Thyroid gland (tissue), 4 donors: ENCODE measurements around the gene GRIK4. TPM values are rescaled to one million over a fixed set of nuclear protein-coding genes. Genes with fewer than 3 reads are reported as not detected.

Source experiments
- DNase-seq, 2 donors: peaks; one replicate each; pipeline ENCODE4 v3.0.0-alpha.2; 2019
- H3K27ac ChIP-seq, 3 donors: fragments of 200-600 bp; sonication (generic); 1 replicate in 2 of 3; 2 replicates in 1 of 3; pipeline ENCODE4 v1.5.1; 2016 to 2019; ENCODE audit warnings: mild to moderate bottlenecking in 1 of 3, moderate library complexity in 1 of 3
- H3K27me3 ChIP-seq: fragments of 200-600 bp; sonication (generic); one replicate; pipeline ENCODE4 v1.5.1; 2019
- H3K36me3 ChIP-seq, 2 donors: fragments of 200-600 bp; sonication (generic); one replicate each; pipeline ENCODE4 v1.5.1; 2016 to 2019
- H3K4me1 ChIP-seq, 2 donors: fragments of 200-600 bp; sonication (generic); one replicate each; pipeline ENCODE4 v1.5.1; 2017 to 2019
- H3K4me3 ChIP-seq, 3 donors: fragments of 200-600 bp; sonication (generic); replicated peaks in 1 of 3; 1 replicate in 2 of 3; 2 replicates in 1 of 3; pipeline ENCODE4 v1.5.1; 2016; ENCODE audit warnings: mild to moderate bottlenecking in 1 of 3
- H3K9me3 ChIP-seq: fragments of 200-600 bp; sonication (generic); one replicate; pipeline ENCODE4 v1.5.1; 2017
- CTCF ChIP-seq, 6 experiments: fragments of 200-600 bp in 3 of 6; fragments of 450-650 bp in 3 of 6; sonication (generic) in 3 of 6; IDR thresholded peaks; one replicate each; pipeline ENCODE4 v1.5.1; 2016 to 2019; ENCODE audit warnings: antibody characterized with exemption in 6 of 6, mild to moderate bottlenecking in 2 of 6, inconsistent platforms in 1 of 6, moderate library complexity in 1 of 6
- POLR2A ChIP-seq, 2 donors: fragments of 450-650 bp; IDR thresholded peaks; one replicate each; pipeline ENCODE4 v1.6.1; 2017; ENCODE audit warnings: antibody characterized with exemption in 2 of 2, mild to moderate bottlenecking in 2 of 2, moderate library complexity in 1 of 2
- whole genome bisulfite sequencing, 2 donors: methylation state at CpG; one replicate each; pipeline ENCODE4 v1.1.5; 2017; 5-methylcytosine and 5-hydroxymethylcytosine counted together
- intact Hi-C: fragments of 100-400 bp; cut with DNase I; formaldehyde crosslinking; loops from one replicate; pipeline ENCODE4 v1.15.1; 2023
- total RNA-seq, 4 donors: library from RNA; depleted of rRNA; stranded (reverse); fragments of >200 nt; gene quantifications; one replicate each; pipeline ENCODE4 v1.2.3, GENCODE V29; 2016

The GRIK4 gene
- total RNA-seq, 4 donors from 2014 or later, result 0.54 to 3.7 (median 0.99) TPM

GRCh38 chr11:120857508-120857907 lies 346.0 kb downstream of the GRIK4 start:
- TF ChIP-seq POLR2A (IDR thresholded peaks at IDR 0.05) (no peak), CTCF (IDR thresholded peaks at IDR 0.05) (no peak)
- Histone ChIP-seq H3K4me1 (no peaks in the 10 kb centered on the region), H3K36me3 (no peaks in the 10 kb centered on the region), H3K27me3 (no peaks in the 10 kb centered on the region), H3K4me3 (no peak overlapping the region), H3K9me3 (no peaks in the 10 kb centered on the region), H3K27ac (no peak overlapping the region)
- 78 to 92% methylated on average over 1 of the region's 1 CpG for WGBS, 2 donors
- intact Hi-C loops, result no loop called here
- DNase-seq, result no peak

GRCh38 chr11:120858740-120859139 lies 347.2 kb downstream of the GRIK4 start:
- H3K4me1 ChIP-seq, result no peaks in the 10 kb centered on the region
- no peak overlapping the region for H3K4me3 ChIP-seq
- no peak overlapping the region for H3K27ac ChIP-seq
- no peaks in the 10 kb centered on the region for H3K9me3 ChIP-seq
- intact Hi-C loops, result no loop called here
- TF ChIP-seq POLR2A (IDR thresholded peaks at IDR 0.05), result no peak
- TF ChIP-seq CTCF (IDR thresholded peaks at IDR 0.05), result no peak
- no peak for DNase-seq
- no peaks in the 10 kb centered on the region for H3K36me3 ChIP-seq
- H3K27me3 ChIP-seq, result no peaks in the 10 kb centered on the region
- WGBS, 2 donors, result 66 to 72% methylated on average over 3 of the region's 3 CpGs

- Histone ChIP-seq H3K27ac (no peak overlapping the region), H3K4me3 (no peak overlapping the region), H3K27me3 (no peaks in the 10 kb centered on the region), H3K9me3 (no peaks in the 10 kb centered on the region), H3K36me3 (no peaks in the 10 kb centered on the region), H3K4me1 (no peaks in the 10 kb centered on the region)
- 88 to 96% methylated on average over 7 of the region's 7 CpGs for WGBS, 2 donors
- TF ChIP-seq POLR2A (IDR thresholded peaks at IDR 0.05), result no peak
- TF ChIP-seq CTCF (IDR thresholded peaks at IDR 0.05), result no peak
- no peak for DNase-seq
- intact Hi-C loops, result no loop called here
Observed at GRCh38 chr11:120859552-120860295, 348.2 kb downstream of the GRIK4 start.

- DNase-seq, result no peak
- Histone ChIP-seq H3K27ac (no peak overlapping the region), H3K9me3 (no peaks in the 10 kb centered on the region), H3K36me3 (no peaks in the 10 kb centered on the region), H3K4me3 (no peak overlapping the region), H3K27me3 (no peaks in the 10 kb centered on the region), H3K4me1 (no peaks in the 10 kb centered on the region)
- TF ChIP-seq CTCF (IDR thresholded peaks at IDR 0.05), result no peak
- 93 to 98% methylated on average over 2 of the region's 2 CpGs for WGBS, 2 donors
- intact Hi-C loops, result no loop called here
Observed at GRCh38 chr11:120863359-120863758, 351.8 kb downstream of the GRIK4 start.

GRCh38 chr11:120867024-120867423 lies 355.5 kb downstream of the GRIK4 start:
- no peak for DNase-seq

More at GRCh38 chr11:120867024-120867423, 355.5 kb downstream of the GRIK4 start:
- no peak overlapping the region for H3K27ac ChIP-seq
- no peaks in the 10 kb centered on the region for H3K27me3 ChIP-seq
- intact Hi-C loops, result no loop called here
- no peaks in the 10 kb centered on the region for H3K36me3 ChIP-seq
- H3K9me3 ChIP-seq, result no peaks in the 10 kb centered on the region
- 76 to 79% methylated on average over 8 of the region's 8 CpGs for WGBS, 2 donors
- no peak overlapping the region for H3K4me3 ChIP-seq
- no peaks in the 10 kb centered on the region for H3K4me1 ChIP-seq
- TF ChIP-seq CTCF (IDR thresholded peaks at IDR 0.05) (no peak), POLR2A (IDR thresholded peaks at IDR 0.05) (no peak)
